GM18867 (cell line): ENCODE measurements around the gene CDKN2D.
A peak's percentile ranks its signal among the peaks of the same experiment; 100 is the strongest.
"Not testable (repeated sequence)": the region's sequence is repeated elsewhere in the genome, so short reads cannot be mapped to it uniquely, and the experiment has no call there.

Source experiments
- ATAC-seq: cut with Tn5 transposase; IDR thresholded peaks from one replicate; pipeline ENCODE4 v1.9.1; 2021; ENCODE audit warnings: mild to moderate bottlenecking, moderate library complexity; ENCODE audit not compliant: unreplicated experiment

The CDKN2D gene

DNA sequence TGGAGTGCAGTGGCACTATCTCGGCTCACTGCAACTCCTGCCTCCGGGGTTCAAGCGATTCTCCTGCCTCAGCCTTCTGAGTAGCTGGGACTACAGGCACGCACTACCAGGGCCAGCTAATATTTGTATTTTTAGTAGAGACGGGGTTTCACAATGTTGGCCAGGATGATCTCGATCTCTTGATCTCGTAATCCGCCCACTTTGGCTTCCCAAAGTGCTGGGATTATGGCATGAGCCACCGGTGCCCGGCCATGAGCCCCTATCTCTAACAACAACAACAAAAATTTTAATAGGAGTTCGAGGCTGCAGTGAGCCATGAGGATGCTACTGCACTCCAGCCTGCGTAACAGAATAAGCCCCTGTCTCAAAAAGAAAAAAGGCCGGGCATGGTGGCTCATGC is 13.3 kb upstream of the CDKN2D start:
- ATAC-seq = no peak

DNA sequence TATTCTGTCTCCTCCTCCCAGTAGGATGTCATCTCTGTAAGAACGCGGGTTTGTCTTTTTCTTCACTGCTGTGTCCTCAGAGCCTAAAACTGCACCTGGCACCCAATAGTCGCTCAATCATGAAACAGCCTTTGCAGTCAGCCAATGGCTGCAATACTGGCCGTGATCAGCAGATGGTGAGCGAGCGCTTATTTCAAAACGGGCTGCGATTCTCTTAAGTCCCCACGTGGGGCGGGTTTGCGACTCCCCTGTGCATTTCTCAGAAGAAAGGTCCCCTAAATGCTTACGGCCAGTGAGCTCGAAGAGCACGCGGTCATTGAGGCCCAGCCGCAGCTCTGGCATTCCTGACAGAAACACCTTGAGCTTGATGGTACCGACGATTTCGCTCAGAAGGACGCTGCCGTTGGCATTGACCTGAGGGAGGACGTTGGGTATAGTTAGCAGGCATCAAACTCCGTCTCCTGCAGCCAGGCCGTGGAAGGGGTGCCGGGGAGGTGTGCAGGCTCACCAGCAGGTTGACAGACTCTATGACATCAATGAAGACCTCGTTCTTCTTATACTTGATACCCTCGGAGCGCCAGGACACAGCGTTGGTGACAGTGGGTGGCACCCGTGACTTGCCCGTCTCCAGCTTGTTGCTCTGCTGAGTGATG is 12.3 kb upstream of the CDKN2D start:
- ATAC-seq = peak; percentile 63

DNA sequence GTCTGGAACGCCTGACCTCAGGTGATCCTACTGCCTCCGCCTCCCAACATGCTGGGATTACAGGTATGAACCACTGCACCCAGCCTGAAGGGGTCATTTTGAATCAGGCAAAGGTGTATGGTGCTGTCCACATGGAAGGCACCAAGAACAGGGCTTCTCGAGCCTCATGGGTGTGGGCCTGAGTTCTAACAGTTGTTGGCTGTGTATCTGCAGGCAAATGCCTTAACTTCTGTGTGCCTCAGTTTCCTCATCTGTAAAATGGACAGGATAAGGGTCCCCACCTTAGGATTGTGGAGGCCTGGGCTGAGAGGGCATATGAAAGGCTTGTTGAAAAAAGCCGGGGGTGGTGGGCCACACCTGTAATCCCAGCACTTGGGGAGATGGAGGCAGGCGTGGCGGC is 9.2 kb upstream of the CDKN2D start:
- no peak for ATAC-seq

DNA sequence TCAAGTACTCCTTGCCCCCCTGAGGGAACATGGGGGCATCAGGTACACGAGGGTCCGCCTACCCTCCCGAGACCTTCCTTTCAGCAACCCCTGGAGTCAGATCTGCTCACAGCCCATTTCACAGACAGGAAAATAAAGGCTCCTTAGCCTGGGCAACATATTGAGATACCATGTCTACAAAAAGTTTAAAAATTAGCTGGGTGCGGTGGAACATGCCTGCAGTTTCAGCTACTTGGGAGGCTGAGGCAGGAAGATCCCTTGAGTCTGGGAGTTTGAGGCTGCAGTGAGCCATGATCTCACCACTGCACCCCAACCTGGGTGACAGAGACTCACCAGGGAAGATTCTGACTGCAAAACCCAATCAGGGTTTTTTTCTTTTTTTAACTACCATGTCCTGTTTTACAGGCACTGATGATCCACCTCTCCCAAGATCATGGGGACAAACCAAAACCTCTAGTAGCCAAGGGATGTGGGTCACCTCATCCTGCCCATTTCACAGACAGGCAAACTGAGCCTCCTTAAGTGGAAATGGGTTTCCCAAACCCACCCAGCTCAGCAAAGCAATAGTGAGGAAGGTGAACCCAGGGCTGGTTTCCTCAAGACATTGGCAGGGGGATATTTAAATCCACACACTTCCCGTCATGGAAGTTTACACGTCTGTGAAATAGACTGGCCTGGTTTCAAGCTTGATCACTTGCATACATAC is 6.4 kb upstream of the CDKN2D start:
- no peak for ATAC-seq

DNA sequence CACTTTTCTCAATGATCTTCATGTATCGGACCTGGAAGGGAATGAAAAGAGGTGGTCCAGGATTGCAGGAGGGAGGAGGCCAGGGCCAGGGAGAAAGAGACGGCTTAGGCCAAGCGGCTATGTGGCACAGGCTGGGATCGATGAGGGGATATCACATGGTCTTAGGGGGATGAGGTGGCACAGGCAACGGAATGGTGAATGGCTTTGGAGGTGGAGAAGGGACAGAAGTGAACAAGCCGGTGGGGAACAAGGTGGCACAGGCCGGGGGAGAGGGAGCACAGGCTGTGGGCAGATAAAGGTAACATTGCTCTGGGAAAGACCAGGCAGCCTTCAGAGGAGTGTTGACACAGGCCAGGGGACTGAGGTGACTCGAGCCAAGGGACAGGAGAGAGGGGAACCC is 5.7 kb upstream of the CDKN2D start:
- no peak for ATAC-seq

DNA sequence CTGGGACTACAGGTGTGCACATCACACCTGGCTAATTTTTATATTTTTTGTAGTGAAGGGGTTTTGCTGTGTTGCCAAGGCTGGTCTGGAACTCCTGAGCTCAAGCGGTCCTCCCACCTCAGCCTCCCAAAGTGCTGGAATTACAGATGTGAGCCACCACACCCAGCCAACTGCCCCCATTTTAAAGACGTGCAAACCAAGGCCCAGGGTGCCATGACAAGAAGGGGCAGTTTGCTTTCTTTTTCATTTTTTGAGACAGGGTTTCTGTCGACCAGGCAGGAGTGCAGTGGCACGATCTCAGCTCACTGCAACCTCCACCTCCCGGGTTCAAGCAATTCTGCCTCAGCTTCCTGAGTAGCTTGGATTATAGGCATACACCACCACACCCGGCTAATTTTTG is 5.0 kb upstream of the CDKN2D start:
- ATAC-seq = not testable (repeated sequence)

DNA sequence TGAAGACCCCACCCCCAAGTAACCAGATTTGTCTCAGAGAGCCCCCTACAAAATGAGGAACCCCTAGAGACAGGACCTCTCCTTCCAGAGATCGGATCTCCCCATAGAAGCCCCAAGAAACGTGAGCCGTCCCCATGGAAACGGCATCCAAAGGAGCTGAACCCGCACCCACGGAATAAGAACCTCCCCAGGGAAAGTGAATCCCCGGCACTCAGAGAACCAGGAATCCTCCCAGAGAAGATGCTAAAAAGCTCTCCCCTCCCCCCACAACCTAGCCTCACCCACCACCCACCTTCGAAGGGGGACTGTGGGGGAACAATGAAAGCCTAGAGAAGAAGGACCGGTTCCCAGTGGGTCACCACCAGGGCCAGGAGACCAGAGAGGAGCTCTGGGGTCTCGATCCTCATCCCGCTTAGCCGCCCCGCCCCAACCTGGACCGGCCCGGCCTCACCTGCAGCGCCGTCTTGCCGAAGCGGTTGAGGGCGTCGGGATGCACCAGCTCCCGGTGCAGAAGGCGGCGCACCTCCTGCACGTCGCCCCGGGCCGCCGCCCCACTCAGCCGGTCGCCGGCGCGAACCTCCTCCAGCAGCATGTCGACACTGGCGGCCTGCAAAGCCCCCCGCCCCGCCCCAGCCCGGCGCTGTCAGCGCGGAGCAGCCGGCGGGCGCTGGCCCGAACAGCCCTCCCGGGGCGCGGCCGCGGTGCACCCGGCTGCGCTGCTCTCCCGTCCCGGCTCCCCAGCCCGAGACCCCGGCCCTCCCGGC is 535 bp downstream of the CDKN2D start:
- ATAC-seq = peak; percentile 3

DNA sequence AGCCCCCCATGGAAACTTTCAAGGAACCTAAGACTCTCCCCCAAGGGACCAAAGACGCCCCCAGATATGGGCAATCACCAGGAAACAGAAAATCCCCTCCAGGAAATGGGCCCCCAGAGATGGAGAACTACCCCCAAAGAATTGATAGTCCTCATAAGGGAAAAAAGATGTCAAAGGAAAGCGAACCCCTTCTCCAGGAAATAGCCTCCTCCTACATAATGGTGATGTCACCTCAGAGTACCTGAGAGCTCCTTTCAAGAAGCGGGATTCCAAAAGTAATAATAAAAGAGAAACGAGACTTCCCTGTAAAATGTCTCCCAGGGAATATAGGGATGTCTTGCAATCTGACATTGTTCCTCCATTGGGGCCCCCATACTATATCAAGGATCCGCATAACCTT is 1.1 kb downstream of the CDKN2D start:
- no peak for ATAC-seq

DNA sequence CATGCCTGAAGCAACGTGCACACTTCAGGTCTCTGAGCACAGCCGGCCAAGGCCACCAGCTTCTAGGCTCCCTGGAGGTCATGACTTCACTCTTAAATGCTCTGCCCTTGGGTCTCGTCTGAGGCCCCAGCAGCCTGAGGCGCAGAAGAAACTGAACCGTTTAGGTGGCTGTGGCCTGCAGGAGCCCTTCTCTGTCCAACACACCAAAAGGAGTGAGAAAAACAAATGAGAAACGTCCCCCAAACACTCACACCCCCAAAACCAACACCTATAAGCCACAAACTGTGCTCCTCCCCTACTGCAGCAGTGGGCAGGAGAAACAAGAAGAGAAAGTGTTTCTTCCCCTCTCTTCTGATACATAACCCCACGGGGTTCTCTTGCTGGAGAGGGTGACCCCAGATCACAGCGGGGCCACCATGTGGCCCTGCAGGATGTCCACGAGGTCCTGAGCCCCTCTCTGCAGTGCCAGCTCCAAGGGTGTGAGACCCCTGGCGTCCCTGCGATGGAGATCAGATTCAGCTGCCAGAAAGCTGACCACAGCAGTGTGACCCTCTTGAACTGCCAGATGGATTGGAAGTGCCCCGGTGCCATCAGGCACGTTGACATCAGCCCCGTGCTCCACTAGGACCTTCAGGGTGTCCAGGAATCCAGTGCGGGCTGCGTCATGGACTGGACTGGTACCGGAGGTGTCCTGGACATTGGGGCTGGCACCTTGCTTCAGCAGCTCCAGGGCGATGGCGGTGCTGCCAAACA is 1.9 kb downstream of the CDKN2D start:
- peak; percentile 25 for ATAC-seq

DNA sequence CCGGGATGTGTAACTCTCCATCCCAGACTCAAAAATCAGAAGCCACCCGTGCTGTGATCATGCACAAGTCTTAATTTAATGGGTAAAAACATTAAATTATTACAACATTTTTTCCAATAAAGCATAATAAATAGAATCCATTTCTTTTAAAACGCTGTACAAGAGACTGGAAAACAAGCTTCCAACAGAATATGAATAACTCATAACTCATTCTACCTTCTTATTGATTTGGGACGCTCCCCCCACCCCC is 2.4 kb downstream of the CDKN2D start:
- ATAC-seq = no peak

DNA sequence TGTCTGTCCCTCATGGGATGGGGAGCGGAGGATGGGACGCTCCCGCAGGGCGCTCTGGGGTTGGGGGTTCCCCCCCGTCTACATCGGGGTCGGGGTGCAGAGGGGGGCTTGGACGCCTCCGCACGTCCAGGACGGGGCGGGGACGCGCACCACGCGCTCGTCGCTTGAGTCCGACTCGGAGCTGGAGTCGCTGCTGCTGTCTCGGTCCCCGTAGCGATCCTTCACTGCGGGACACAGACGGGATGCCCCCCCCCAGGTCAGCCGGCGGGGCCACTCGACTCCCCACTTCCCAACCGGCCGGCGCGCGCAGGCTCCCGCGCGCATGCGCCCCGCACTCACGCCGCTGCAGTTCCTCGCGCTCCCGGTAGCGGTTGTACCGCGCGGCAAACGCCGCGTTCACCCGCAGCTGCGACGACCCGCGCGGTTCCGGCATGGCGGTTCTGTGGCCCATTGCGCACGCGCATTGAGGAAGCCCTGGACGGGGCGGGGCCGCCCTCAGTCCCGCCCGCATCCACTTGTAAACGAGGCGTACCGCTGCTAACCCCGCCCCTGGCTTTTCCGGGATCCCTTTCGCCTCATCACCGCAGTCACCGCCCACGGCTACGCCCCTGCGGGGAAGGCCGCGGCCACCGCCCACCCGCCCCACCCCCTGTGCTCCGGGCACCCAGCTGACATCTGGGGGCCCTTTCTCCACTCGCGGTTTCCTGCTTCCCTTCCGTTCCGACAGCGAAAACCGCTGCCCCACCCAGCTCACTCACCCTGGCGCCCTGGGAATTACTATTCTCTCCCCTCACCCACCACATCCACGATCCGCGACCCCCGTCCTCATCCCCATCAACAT is 3.0 kb downstream of the CDKN2D start, which contains the start of gene KRI1:
KRI1 (minus strand) TSS at position 444 of the 841 bp plus-strand sequence; CDS start at position 433, 11 bp downstream.
- peak; percentile 52 for ATAC-seq

DNA sequence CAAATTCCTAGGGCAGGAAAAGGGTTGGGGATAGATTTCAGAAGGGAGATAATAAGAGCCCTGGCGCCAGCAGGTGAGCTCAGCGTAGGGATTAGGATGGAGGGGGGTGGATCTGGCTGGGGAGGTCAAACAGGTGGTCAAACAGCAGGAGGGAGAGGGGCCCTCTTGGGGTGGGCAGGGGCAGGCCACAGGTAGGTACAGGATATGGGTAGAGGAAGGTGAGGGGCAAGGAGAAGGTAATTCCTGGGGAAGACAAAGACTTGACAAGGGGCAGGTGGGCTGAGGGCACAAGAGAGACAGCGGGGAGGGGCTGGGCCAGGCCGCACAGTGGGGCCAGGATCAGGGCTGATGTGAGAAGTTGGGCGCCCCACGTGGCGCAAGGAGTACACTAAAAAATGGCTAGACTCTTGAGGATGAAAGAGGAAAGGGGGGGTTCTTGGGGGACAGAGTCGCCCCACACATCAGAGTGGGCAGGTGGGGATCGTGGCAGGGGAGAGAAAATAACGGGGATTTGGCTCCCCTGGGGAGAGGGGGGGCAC is 3.7 kb downstream of the CDKN2D start:
- no peak for ATAC-seq

DNA sequence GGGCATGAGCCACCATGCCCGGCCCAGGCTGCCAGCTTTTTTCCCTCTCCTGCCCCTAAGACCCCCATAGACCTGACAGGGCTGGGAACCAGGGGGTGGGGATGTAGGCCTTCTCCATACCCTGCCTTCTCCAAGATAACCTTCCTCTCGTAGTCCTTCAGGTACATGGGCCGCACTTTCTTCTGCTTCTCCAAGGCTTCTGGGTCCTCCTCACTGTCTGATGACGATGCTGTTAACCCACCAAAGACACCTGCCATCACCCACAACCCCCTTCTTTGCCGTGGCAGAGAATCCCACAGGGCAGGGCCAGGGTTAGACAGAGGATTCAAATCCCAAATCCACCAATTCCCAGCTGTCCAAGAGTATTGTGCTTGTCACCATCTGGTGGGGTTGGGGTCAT is 6.2 kb downstream of the CDKN2D start:
- ATAC-seq = no peak

DNA sequence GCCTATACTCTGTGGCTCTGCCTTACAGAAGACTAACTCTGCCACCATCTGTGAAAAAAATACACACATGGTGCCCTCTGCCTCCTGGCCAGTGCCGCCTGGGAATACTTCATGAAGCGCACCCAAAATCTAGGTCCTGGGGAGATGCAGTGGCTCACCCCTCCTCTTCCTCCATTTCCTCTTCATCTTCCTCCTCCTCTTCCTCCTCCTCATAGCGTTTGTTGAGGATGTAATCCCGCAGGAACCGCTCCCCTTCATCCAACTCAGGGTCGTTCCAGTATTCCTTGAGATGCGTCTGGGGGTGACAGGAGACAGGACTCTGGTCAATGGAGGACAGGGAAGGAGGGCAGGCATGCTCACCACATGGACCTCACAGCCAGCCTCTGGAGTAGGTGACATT is 8.6 kb downstream of the CDKN2D start:
- no peak for ATAC-seq

DNA sequence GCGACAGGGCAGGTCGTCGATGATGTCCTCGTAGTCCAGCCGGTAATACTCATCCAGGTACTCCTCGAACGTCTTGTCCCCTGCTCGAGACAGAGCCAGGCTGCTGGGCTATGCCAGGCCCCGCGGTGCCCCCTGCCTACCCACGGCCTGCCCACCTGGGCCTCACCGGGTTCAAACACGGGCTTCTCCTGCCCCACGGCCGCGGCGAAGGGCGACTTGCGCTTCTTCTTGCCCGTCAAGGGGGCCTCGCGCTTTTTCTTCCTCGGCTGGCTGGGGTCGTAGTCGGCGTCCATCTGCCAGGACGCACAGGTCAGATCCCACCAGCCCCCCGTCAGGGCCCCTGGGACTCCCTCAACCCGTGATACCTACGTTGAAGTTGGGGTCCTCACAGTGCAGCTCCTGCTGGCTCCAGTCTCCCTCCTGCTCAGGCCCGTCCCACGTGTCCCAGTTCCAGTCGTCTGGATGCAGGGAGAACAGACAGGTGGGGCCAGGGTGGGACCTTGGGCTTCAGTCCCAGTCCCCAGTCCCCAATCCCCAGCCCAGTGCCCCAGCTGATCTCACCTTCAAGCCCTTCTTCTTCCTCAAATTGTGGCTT is 11.1 kb downstream of the CDKN2D start:
- ATAC-seq = no peak

DNA sequence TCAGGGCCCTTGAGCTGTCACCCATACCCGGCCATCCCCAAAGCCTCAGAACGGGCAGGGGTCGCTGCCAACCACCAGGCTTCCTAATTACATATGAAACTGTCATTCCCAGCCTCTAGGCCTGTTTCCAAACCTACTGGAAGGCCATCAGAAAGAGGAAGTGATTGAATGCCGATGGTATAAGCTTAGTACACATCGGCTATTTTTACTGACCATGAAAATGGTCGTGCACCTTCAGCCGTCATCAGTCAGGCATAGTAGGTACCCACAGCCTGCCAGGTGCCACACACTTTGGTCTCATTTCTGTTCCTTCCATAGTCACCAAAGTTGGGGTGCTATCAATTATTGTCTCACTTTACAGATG is 13.2 kb downstream of the CDKN2D start:
- no peak for ATAC-seq

DNA sequence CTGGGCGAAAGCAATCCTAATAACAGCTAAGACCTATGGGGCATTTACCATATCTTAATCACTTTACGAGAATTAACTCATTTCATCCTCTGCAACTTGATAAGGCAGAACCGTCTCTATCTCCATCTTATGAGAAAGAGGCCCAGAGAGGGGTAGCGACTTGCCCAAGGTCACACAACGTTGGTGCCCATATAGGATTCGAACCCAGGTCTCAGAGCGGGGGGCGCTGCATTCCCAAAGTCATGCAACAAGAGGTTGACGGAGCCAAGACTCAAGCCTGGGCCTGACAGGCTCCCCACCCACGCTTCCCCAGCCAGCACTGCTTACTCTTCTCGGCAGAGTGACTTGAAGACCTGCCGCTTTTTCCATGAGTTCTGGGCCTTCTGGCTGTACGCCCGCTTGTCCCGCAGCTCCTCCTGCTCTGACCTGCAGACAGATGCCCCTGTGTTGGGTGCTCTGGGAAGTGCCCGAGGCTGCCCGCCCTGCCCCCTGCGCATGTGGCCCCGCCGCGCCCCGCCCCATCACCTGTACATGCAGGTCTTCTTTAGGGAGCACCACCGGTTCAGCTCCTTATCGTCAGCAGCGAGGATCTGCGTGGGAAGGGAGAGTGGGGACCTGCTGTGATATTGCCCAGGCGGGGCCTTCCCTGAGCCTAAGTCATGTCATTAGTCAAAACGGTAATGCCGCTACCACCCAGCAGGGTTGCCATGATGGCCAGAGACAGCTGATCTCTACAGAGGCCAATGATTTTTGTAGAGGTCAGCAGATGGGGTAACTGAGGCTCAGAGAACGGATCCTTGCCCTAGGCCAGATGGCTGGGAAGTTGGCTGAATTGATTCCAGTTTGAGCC is 13.8 kb downstream of the CDKN2D start:
- ATAC-seq = no peak

DNA sequence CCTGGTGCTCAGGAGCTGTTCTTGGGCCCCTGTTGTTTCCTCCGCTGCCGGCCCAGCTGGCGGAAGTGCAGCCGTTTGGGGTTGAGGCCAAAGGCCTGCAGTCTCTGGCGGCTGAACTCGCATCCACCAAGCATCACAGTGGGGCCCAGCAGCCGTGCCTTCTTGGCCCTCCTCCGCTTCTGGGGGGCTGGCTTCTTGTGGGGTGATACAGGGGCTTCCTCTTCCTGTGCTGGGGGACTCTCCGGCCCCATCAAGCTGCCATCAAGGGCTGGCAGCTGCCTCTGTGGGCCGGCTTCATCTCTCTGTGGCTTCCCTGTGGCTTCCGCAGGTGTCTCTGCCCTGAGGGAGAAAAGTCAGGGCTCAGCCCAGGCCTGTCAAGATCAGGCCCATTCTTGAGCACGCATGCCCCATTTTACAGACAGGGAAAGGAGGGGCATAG is 14.8 kb downstream of the CDKN2D start:
- no peak for ATAC-seq

DNA sequence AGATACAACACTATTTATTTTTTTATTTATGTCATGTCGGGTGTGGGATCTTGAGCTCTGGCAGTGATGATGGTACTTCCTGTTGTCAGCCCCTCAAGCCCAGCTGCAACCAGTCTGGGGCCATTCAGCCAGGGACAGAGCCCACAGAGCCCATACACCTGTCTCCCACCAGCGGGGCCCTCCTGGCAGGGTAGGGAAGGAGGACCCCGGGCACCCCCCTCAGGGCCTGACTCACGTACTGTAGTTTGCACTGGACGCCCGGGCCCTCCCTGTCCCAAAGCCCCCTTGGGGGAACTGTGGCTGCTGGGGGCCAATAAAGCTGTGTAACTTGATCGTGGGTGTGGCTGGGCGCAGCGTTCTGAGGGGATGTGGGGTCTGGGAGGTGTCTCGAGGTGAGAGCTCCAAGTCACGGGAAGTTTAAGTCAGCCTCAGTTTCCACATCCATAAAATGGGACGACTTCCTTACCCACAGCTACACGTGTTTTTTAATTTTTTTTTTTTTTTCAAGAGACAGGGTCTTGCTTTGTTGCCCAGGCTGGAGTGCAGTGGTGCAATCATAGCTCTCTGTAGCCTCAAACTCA is 15.6 kb downstream of the CDKN2D start:
- ATAC-seq = no peak
